Thyroid gland (tissue), 4 donors: ENCODE results near the gene APC. TPM values are rescaled to one million over a fixed set of nuclear protein-coding genes. Genes with fewer than 3 reads are reported as not detected.
A peak's percentile ranks its signal among the peaks of the same experiment; 100 is the strongest.

Source experiments
- DNase-seq, 2 donors: peaks; one replicate each; pipeline ENCODE4 v3.0.0-alpha.2; 2019
- H3K27ac ChIP-seq, 3 donors: fragments of 200-600 bp; sonication (generic); 1 replicate in 2 of 3; 2 replicates in 1 of 3; pipeline ENCODE4 v1.5.1; 2016 to 2019; ENCODE audit warnings: mild to moderate bottlenecking in 1 of 3, moderate library complexity in 1 of 3
- H3K27me3 ChIP-seq: fragments of 200-600 bp; sonication (generic); one replicate; pipeline ENCODE4 v1.5.1; 2019
- H3K36me3 ChIP-seq, 2 donors: fragments of 200-600 bp; sonication (generic); one replicate each; pipeline ENCODE4 v1.5.1; 2016 to 2019
- H3K4me1 ChIP-seq, 2 donors: fragments of 200-600 bp; sonication (generic); one replicate each; pipeline ENCODE4 v1.5.1; 2017 to 2019
- H3K4me3 ChIP-seq, 3 donors: fragments of 200-600 bp; sonication (generic); replicated peaks in 1 of 3; 1 replicate in 2 of 3; 2 replicates in 1 of 3; pipeline ENCODE4 v1.5.1; 2016; ENCODE audit warnings: mild to moderate bottlenecking in 1 of 3
- H3K9me3 ChIP-seq: fragments of 200-600 bp; sonication (generic); one replicate; pipeline ENCODE4 v1.5.1; 2017
- CTCF ChIP-seq, 6 experiments: fragments of 200-600 bp in 3 of 6; fragments of 450-650 bp in 3 of 6; sonication (generic) in 3 of 6; IDR thresholded peaks; one replicate each; pipeline ENCODE4 v1.5.1; 2016 to 2019; ENCODE audit warnings: antibody characterized with exemption in 6 of 6, mild to moderate bottlenecking in 2 of 6, inconsistent platforms in 1 of 6, moderate library complexity in 1 of 6
- POLR2A ChIP-seq, 2 donors: fragments of 450-650 bp; IDR thresholded peaks; one replicate each; pipeline ENCODE4 v1.6.1; 2017; ENCODE audit warnings: antibody characterized with exemption in 2 of 2, mild to moderate bottlenecking in 2 of 2, moderate library complexity in 1 of 2
- WGBS, 2 donors: methylation state at CpG; one replicate each; pipeline ENCODE4 v1.1.5; 2017; 5-methylcytosine and 5-hydroxymethylcytosine counted together
- intact Hi-C: fragments of 100-400 bp; cut with DNase I; formaldehyde crosslinking; loops from one replicate; pipeline ENCODE4 v1.15.1; 2023
- total RNA-seq, 4 donors: library from RNA; depleted of rRNA; stranded (reverse); fragments of >200 nt; gene quantifications; one replicate each; pipeline ENCODE4 v1.2.3, GENCODE V29; 2016

APC gene
- total RNA-seq, 4 donors from 2014 or later = 36.1 to 73.0 (median 54.7) TPM

GRCh38 chr5:112707187-112708102, 30.2 kb upstream of the APC start:
- intact Hi-C loops = no loop called here

GRCh38 chr5:112708103-112708622, 29.5 kb upstream of the APC start:
- H3K4me3 ChIP-seq = peak overlapping the region; percentile 64 to 98 (median 84)
- H3K4me1 ChIP-seq = peaks cover 0 to 23% of the 10 kb centered on the region in 2 donors
- peak overlapping the region in 2 of 3 donors; percentile 89 to 96 for H3K27ac ChIP-seq
- no peak for TF ChIP-seq CTCF (IDR thresholded peaks at IDR 0.05)
- no peak for TF ChIP-seq POLR2A (IDR thresholded peaks at IDR 0.05)
- no peaks in the 10 kb centered on the region for H3K27me3 ChIP-seq
- no peak for DNase-seq
- H3K36me3 ChIP-seq = no peaks in the 10 kb centered on the region
- WGBS, 2 donors = 1% methylated on average over 13 of the region's 13 CpGs
- no peaks in the 10 kb centered on the region for H3K9me3 ChIP-seq
- intact Hi-C loops = no loop called here

More at GRCh38 chr5:112707187-112708102, 30.2 kb upstream of the APC start:
- Histone ChIP-seq H3K4me1 (peaks cover 0 to 23% of the 10 kb centered on the region in 2 donors), H3K27ac (peak overlapping the region; percentile 80 to 96 (median 89)), H3K9me3 (no peaks in the 10 kb centered on the region), H3K4me3 (peak overlapping the region; percentile 64 to 98 (median 84)), H3K36me3 (no peaks in the 10 kb centered on the region), H3K27me3 (no peaks in the 10 kb centered on the region)
- TF ChIP-seq CTCF (IDR thresholded peaks at IDR 0.05) = peak in 3 of 6 experiments; percentile 9 to 21 (median 12)
- TF ChIP-seq POLR2A (IDR thresholded peaks at IDR 0.05) = peak; percentile 52 to 93
- 4% methylated on average over 32 to 40 of the region's 61 CpGs for WGBS, 2 donors
- peak; percentile 98 to 99 for DNase-seq

- H3K27ac ChIP-seq = no peak overlapping the region
- no peaks in the 10 kb centered on the region for H3K9me3 ChIP-seq
- H3K36me3 ChIP-seq = no peaks in the 10 kb centered on the region
- H3K4me1 ChIP-seq = peaks cover 0 to 23% of the 10 kb centered on the region in 2 donors
- no peak for DNase-seq
- H3K27me3 ChIP-seq = no peaks in the 10 kb centered on the region
- TF ChIP-seq CTCF (IDR thresholded peaks at IDR 0.05) (no peak), POLR2A (IDR thresholded peaks at IDR 0.05) (no peak)
- WGBS, 2 donors = 97 to 98% methylated on average over 3 of the region's 3 CpGs
- H3K4me3 ChIP-seq = no peak overlapping the region
- intact Hi-C loops = no loop called here
These were observed 28.3 kb upstream of the APC start for GRCh38 chr5:112709416-112709815.

- no peak for TF ChIP-seq POLR2A (IDR thresholded peaks at IDR 0.05)
- TF ChIP-seq CTCF (IDR thresholded peaks at IDR 0.05) = no peak
- Histone ChIP-seq H3K4me3 (no peak overlapping the region), H3K36me3 (no peaks in the 10 kb centered on the region), H3K27me3 (no peaks in the 10 kb centered on the region), H3K27ac (no peak overlapping the region), H3K4me1 (peaks cover 0 to 23% of the 10 kb centered on the region in 2 donors), H3K9me3 (no peaks in the 10 kb centered on the region)
- WGBS, 2 donors = 96% methylated on average over 4 of the region's 4 CpGs
- no peak for DNase-seq
- intact Hi-C loops = no loop called here
These were observed 26.8 kb upstream of the APC start for GRCh38 chr5:112710896-112711295.

GRCh38 chr5:112711436-112711835, 26.2 kb upstream of the APC start:
- 90 to 93% methylated on average over 3 of the region's 3 CpGs for WGBS, 2 donors
- Histone ChIP-seq H3K9me3 (no peaks in the 10 kb centered on the region), H3K4me3 (no peak overlapping the region), H3K27me3 (no peaks in the 10 kb centered on the region), H3K4me1 (peaks cover 0 to 23% of the 10 kb centered on the region in 2 donors), H3K36me3 (no peaks in the 10 kb centered on the region), H3K27ac (no peak overlapping the region)
- intact Hi-C loops = no loop called here
- no peak for DNase-seq
- TF ChIP-seq CTCF (IDR thresholded peaks at IDR 0.05) = no peak
- TF ChIP-seq POLR2A (IDR thresholded peaks at IDR 0.05) = no peak
